ENCODE results near the gene BRSK1.
A peak's percentile ranks its signal among the peaks of the same experiment; 100 is the strongest.

The BRSK1 gene

GRCh38 chr19:55253842-55254624 is 29.8 kb upstream of the BRSK1 start:
- no peak for DNase-seq (ENCODE audit: low spot score)

- no peak for DNase-seq (ENCODE audit: low spot score)
These were observed 29.2 kb upstream of the BRSK1 start for GRCh38 chr19:55254625-55254977.

DNA sequence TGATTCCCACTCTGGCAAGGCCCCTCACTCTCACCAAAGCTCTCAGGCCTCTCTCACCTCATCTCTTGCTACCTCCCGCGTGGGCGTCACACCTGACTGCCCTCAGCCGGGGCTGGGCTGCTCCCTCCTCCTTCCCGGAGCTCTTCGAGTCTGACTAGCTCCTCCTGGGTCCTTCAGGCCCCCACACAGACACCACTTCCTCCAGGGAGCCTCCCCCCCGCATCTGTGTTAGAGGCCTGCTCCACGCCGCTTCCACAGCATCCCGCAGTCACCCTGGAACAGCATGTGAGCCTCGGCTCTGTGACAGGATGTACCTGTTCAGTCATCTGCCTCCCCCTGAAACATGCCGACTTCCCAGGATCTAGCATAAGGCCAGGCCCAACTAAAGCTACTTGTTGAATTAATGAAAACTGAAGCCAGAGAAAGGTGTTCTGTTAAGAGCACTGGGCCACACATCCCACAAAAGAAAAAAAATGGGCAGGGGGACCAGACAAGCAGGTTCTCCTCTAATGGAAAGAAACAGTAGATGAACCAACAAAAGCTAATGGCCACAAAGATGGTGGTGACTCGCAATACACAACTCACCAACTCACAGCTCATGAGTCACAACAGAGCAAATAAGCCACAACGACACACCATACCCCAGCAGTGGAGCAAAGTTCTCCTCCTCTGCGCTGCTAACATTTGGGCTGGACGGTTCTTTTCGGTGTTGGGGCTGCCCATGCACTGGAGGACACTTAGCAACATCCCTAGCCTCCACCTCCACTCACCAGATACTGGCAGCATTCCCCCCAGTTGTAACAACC is 28.0 kb upstream of the BRSK1 start:
- no peak for DNase-seq (ENCODE audit: low spot score)

GRCh38 chr19:55256562-55257460 is 27.0 kb upstream of the BRSK1 start:
- no peak for DNase-seq (ENCODE audit: low spot score)

- peak; percentile 47 for DNase-seq (ENCODE audit: low spot score)
These were observed 26.1 kb upstream of the BRSK1 start for GRCh38 chr19:55257461-55258420.

- peak; percentile 53 for DNase-seq (ENCODE audit: low spot score)
These were observed 25.3 kb upstream of the BRSK1 start for GRCh38 chr19:55258476-55258827.

DNA sequence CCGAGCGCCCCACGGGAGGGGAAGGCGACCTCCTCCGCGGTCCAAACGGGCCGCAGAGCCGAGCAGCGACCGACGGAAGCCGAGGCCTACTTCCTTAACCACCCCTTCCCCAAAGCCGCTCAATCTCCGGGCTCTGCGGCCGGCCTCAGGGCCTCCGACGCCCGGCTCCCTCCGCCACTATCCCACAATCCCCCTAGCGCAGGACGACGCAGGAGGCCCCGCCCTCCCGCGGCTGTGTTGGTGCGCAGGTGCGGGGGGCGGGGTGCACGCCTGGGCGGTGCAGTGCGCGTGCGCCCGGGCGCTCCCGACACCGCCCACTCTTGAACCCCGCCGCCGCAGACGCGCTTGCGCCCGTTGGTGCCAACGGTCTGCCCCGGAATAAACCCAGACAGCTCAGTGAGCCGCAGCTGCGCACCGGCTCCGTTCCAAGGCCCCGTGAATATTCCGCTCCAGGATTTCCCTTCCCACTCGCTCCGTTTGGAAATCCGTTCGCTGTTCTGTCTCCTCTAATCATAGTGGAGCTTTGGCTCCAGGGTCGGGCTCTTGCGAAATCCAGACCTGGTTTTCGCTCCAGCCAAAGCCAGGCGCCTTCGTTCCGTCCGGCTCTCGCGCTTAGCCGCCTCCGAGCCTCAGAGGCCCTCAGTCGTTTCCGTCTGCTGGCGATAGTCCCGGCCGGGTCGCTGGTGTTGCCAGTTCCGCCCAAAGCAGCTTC is 24.8 kb upstream of the BRSK1 start, which contains the start of gene PPP6R1:
PPP6R1 (minus strand) TSS at position 190 of the 712 bp plus-strand sequence. CDS start 11,914 bp downstream, outside the sequence.
- peak; percentile 100 for DNase-seq (ENCODE audit: low spot score)

- no peak for DNase-seq (ENCODE audit: low spot score)
These were observed 24.1 kb upstream of the BRSK1 start for GRCh38 chr19:55259540-55260210.

GRCh38 chr19:55261671-55262126 is 22.1 kb upstream of the BRSK1 start:
- peak; percentile 56 for DNase-seq (ENCODE audit: low spot score)

GRCh38 chr19:55262359-55262758 is 21.4 kb upstream of the BRSK1 start:
- DNase-seq (ENCODE audit: low spot score): no peak

DNA sequence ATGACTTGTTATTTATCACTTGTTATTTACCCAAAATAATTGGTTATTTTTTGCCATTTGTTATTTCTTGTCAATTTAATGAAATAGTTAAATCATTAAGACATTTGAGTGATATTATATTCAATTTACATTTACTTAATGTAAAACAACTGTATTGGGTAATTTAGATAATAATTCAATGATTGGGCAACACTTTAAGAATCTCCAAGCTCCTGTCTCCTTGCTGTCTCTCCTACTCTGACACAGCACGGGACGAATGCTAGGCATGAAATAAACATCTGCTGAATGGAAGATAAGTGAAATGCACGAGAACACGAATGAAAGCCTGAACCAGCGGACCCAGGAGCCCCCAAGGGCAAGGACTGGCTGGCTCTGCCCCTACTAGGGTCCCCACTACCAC is 19.3 kb upstream of the BRSK1 start:
- DNase-seq (ENCODE audit: low spot score): no peak

- no peak for DNase-seq (ENCODE audit: low spot score)
These were observed 18.6 kb upstream of the BRSK1 start for GRCh38 chr19:55265173-55265572.

- no peak for DNase-seq (ENCODE audit: low spot score)
These were observed 17.9 kb upstream of the BRSK1 start for GRCh38 chr19:55265723-55266386.

- DNase-seq (ENCODE audit: low spot score): no peak
These were observed 17.4 kb upstream of the BRSK1 start for GRCh38 chr19:55266404-55266803.

GRCh38 chr19:55266840-55267239 is 17.0 kb upstream of the BRSK1 start:
- DNase-seq (ENCODE audit: low spot score): no peak

DNA sequence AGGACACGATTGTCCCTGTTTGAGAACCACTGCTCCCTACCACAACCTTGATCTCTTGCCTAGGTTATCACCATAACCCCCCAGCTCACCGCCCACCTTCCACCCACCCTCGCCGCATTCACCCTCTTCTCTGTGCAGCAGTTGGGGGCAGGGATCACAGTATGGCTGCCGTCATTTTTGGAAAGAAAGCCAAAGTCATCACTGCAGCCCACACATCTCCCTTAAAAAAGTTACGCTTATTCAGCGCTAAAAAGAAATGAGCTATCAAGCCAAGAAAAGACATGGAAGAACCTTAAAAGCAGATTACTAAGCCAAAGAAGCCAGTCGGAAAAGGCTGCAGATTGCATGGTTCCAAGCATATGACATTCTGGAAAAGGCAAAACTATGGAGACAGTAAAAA is 14.5 kb upstream of the BRSK1 start:
- no peak for DNase-seq (ENCODE audit: low spot score)

GRCh38 chr19:55270172-55270942 is 13.4 kb upstream of the BRSK1 start:
- DNase-seq (ENCODE audit: low spot score): no peak

DNA sequence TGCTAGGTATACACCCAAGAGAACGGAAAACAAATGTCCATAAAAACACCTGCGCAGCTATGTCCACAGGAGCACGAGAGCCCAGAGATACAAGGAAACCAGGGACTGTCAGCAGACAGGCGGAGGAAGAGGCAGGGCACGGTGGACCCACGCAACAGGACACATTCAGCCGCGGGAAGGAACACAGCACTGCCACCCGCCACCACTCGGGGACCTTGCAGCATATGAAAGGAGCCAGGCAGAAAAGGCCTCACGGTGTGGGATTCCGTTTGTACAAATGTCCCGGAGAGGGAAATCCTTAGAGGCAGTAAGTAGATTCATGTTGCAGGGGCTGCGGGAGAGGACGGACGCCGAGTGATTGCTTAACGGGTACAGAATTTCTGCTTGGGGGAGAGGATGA is 11.7 kb upstream of the BRSK1 start:
- no peak for DNase-seq (ENCODE audit: low spot score)

Measured in iPS-NIHi11 (cell line).